Left lung (tissue), 10 donors: ENCODE data around the gene LRRC70. TPM values are rescaled to one million over a fixed set of nuclear protein-coding genes. Genes with fewer than 3 reads are reported as not detected.
A peak's percentile ranks its signal among the peaks of the same experiment; 100 is the strongest.

Experiments used
- ATAC-seq: fragments of 200-7000 bp; cut with Tn5 transposase; one replicate; pipeline ENCODE4 v1.9.1; 2020; ENCODE audit warnings: moderate library complexity
- DNase-seq, 4 donors: peaks; one replicate each; pipeline ENCODE4 v3.0.0-alpha.2; 2013 to 2020
- H3K27ac ChIP-seq, 2 donors: fragments of 200-600 bp; sonication (generic) in 1 of 2; one replicate each; pipeline versions ENCODE4 v1.5.0 to v1.8.0; 2020 to 2021
- H3K27me3 ChIP-seq, 2 donors: fragments of 200-600 bp; sonication (generic) in 1 of 2; one replicate each; pipeline versions ENCODE4 v1.5.0 to v1.8.0; 2020 to 2021
- H3K36me3 ChIP-seq, 2 donors: fragments of 200-600 bp; sonication (generic) in 1 of 2; one replicate each; pipeline versions ENCODE4 v1.5.0 to v1.8.0; 2020 to 2021
- H3K4me1 ChIP-seq, 2 donors: fragments of 200-600 bp; one replicate each; pipeline ENCODE4 v1.8.0; 2021
- H3K4me3 ChIP-seq, 2 donors: fragments of 200-600 bp; sonication (generic) in 1 of 2; one replicate each; pipeline versions ENCODE4 v1.5.0 to v1.8.0; 2020 to 2021; ENCODE audit warnings: mild to moderate bottlenecking in 1 of 2
- H3K9me3 ChIP-seq, 2 donors: fragments of 200-600 bp; sonication (generic) in 1 of 2; one replicate each; pipeline versions ENCODE4 v1.5.0 to v1.8.0; 2020 to 2021
- intact Hi-C, 2 donors: fragments of 100-400 bp; cut with DNase I; formaldehyde crosslinking; loops; one replicate each; pipeline versions ENCODE4 v1.11.2 to v1.14.2; 2022
- polyA plus RNA-seq, 6 donors: library from polyadenylated mRNA; unstranded; fragments of 120-200 nt; gene quantifications; one replicate each; pipeline ENCODE4 v1.2.1, GENCODE V29; 2013; ENCODE audit not compliant: insufficient read length in 6 of 6
- total RNA-seq, 2 donors: library from RNA; stranded (reverse); fragmentation: NEBNext Ultra II Directional; extraction: Animal tissue kit (Norgen Biotek cat#: 25700); gene quantifications; one replicate each; pipeline ENCODE4 v1.2.1, GENCODE V29; 2021
- TF ChIP-seq, protein P1 (sequence below), 2 donors: fragments of 200-600 bp; sonication (generic) in 1 of 2; IDR thresholded peaks; one replicate each; pipeline versions ENCODE4 v1.5.0 to v1.8.0; 2021; ENCODE audit warnings: antibody characterized with exemption in 2 of 2
- donor health status: DM: no; HTN: yes; CAD: no.
- donor health status: DM: no; HTN: no; CAD: no.

The LRRC70 gene
- total and polyA plus RNA-seq, 8 donors = 1.1 to 11.8 (median 7.7) TPM

- H3K27me3 ChIP-seq = no peaks in the 10 kb centered on the region
- no peak overlapping the region for H3K27ac ChIP-seq
- no peak overlapping the region for H3K4me3 ChIP-seq
- peaks cover 0 to 7% of the 10 kb centered on the region in 2 donors for H3K4me1 ChIP-seq
- ATAC-seq = no peak
- H3K9me3 ChIP-seq = no peaks in the 10 kb centered on the region
- H3K36me3 ChIP-seq = peaks cover 0 to under 1% of the 10 kb centered on the region in 2 donors
- TF ChIP-seq, protein P1, sequence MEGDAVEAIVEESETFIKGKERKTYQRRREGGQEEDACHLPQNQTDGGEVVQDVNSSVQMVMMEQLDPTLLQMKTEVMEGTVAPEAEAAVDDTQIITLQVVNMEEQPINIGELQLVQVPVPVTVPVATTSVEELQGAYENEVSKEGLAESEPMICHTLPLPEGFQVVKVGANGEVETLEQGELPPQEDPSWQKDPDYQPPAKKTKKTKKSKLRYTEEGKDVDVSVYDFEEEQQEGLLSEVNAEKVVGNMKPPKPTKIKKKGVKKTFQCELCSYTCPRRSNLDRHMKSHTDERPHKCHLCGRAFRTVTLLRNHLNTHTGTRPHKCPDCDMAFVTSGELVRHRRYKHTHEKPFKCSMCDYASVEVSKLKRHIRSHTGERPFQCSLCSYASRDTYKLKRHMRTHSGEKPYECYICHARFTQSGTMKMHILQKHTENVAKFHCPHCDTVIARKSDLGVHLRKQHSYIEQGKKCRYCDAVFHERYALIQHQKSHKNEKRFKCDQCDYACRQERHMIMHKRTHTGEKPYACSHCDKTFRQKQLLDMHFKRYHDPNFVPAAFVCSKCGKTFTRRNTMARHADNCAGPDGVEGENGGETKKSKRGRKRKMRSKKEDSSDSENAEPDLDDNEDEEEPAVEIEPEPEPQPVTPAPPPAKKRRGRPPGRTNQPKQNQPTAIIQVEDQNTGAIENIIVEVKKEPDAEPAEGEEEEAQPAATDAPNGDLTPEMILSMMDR (IDR thresholded peaks at IDR 0.05) = no peak
- no peak for DNase-seq
- intact Hi-C loops = no loop called here
Measured at GRCh38 chr5:62536783-62537182, 41.8 kb upstream of the LRRC70 start.

- Histone ChIP-seq H3K9me3 (no peaks in the 10 kb centered on the region), H3K36me3 (no peaks in the 10 kb centered on the region), H3K4me1 (peaks cover 0 to 7% of the 10 kb centered on the region in 2 donors), H3K27ac (peak overlapping the region in 1 of 2 donors; percentile 66), H3K4me3 (no peak overlapping the region), H3K27me3 (no peaks in the 10 kb centered on the region)
- TF ChIP-seq, protein P1 (IDR thresholded peaks at IDR 0.05) = no peak
- intact Hi-C loops = no loop called here
- ATAC-seq = peak; percentile 89
- DNase-seq = no peak
Measured at GRCh38 chr5:62538017-62538942, 40.3 kb upstream of the LRRC70 start.

- ATAC-seq (no peak), DNase-seq (no peak)
- TF ChIP-seq, protein P1 (IDR thresholded peaks at IDR 0.05) = no peak
- no peaks in the 10 kb centered on the region for H3K36me3 ChIP-seq
- H3K27me3 ChIP-seq = no peaks in the 10 kb centered on the region
- intact Hi-C loops = no loop called here
- peaks cover 0 to 10% of the 10 kb centered on the region in 2 donors for H3K4me1 ChIP-seq
- H3K9me3 ChIP-seq = no peaks in the 10 kb centered on the region
- no peak overlapping the region for H3K4me3 ChIP-seq
- no peak overlapping the region for H3K27ac ChIP-seq
Measured at GRCh38 chr5:62542720-62543119, 35.9 kb upstream of the LRRC70 start.

GRCh38 chr5:62547945-62548630, 30.5 kb upstream of the LRRC70 start:
- Histone ChIP-seq H3K4me3 (no peak overlapping the region), H3K4me1 (peaks cover 0 to 13% of the 10 kb centered on the region in 2 donors), H3K36me3 (no peaks in the 10 kb centered on the region), H3K9me3 (no peaks in the 10 kb centered on the region), H3K27me3 (no peaks in the 10 kb centered on the region), H3K27ac (peak overlapping the region in 1 of 2 donors; percentile 66)
- peak; percentile 53 for ATAC-seq
- TF ChIP-seq, protein P1 (IDR thresholded peaks at IDR 0.05) = no peak
- peak in 1 of 4 donors; percentile 3 for DNase-seq
- intact Hi-C loops = no loop called here

- Histone ChIP-seq H3K4me1 (peaks cover 0 to 13% of the 10 kb centered on the region in 2 donors), H3K27me3 (no peaks in the 10 kb centered on the region), H3K9me3 (no peaks in the 10 kb centered on the region), H3K36me3 (no peaks in the 10 kb centered on the region), H3K4me3 (no peak overlapping the region), H3K27ac (no peak overlapping the region)
- DNase-seq (no peak), ATAC-seq (no peak)
- intact Hi-C loops = no loop called here
- TF ChIP-seq, protein P1 (IDR thresholded peaks at IDR 0.05) = no peak
Measured at GRCh38 chr5:62550103-62550502, 28.5 kb upstream of the LRRC70 start.
